Body of pancreas (tissue), 4 donors: ENCODE data around the gene CACNA1C. TPM values are rescaled to one million over a fixed set of nuclear protein-coding genes. Genes with fewer than 3 reads are reported as not detected.

ENCODE experiments used
- ATAC-seq: fragments of 150-250 bp; one replicate; pipeline ENCODE4 v1.9.1; 2016
- DNase-seq, 4 donors: peaks; one replicate each; pipeline ENCODE4 v3.0.0-alpha.2; 2019
- H3K27ac ChIP-seq, 4 donors: fragments of 200-600 bp; sonication (generic); 1 replicate in 3 of 4; 2 replicates in 1 of 4; pipeline versions ENCODE4 v1.5.1 to v1.6.1; 2016 to 2019; ENCODE audit warnings: mild to moderate bottlenecking in 1 of 4, mixed read lengths in 1 of 4, moderate library complexity in 1 of 4
- H3K27me3 ChIP-seq, 2 donors: fragments of 200-600 bp; sonication (generic); one replicate each; pipeline ENCODE4 v1.6.0; 2016; ENCODE audit warnings: mild to moderate bottlenecking in 1 of 2
- H3K36me3 ChIP-seq, 2 donors: fragments of 200-600 bp; sonication (generic); replicated peaks in 1 of 2; 2 replicates each; pipeline ENCODE4 v1.5.1; 2016; ENCODE audit warnings: low read depth in 2 of 2; ENCODE audit not compliant: insufficient read depth in 1 of 2
- H3K4me1 ChIP-seq: fragments of 200-600 bp; sonication (generic); one replicate; pipeline ENCODE4 v1.6.0; 2016
- H3K4me3 ChIP-seq, 2 donors: fragments of 200-600 bp; sonication (generic); 1 replicate in 1 of 2; 2 replicates in 1 of 2; pipeline ENCODE4 v1.5.1; 2016 to 2019
- H3K9me3 ChIP-seq, 3 donors: fragments of 200-600 bp; sonication (generic); 1 replicate in 2 of 3; 2 replicates in 1 of 3; pipeline ENCODE4 v1.5.1; 2016
- POLR2A ChIP-seq, 3 donors: fragments of 450-650 bp; IDR thresholded peaks; one replicate each; pipeline ENCODE4 v1.6.1; 2016; ENCODE audit warnings: antibody characterized with exemption in 3 of 3, mild to moderate bottlenecking in 2 of 3
- WGBS, 2 donors: methylation state at CpG; one replicate each; pipeline ENCODE4 v1.1.5; 2017; 5-methylcytosine and 5-hydroxymethylcytosine counted together
- intact Hi-C: fragments of 100-400 bp; cut with DNase I; formaldehyde crosslinking; loops from one replicate; pipeline ENCODE4 v1.15.1; 2023
- total RNA-seq, 2 donors: library from RNA; depleted of rRNA; stranded (reverse); fragments of >200 nt; gene quantifications; one replicate each; pipeline ENCODE4 v1.1.0, GENCODE V29; 2016
- TF ChIP-seq, protein P1 (sequence below), 7 experiments: fragments of 450-650 bp in 4 of 7; fragments of 200-600 bp in 3 of 7; sonication (generic) in 3 of 7; IDR thresholded peaks; one replicate each; pipeline ENCODE4 v1.5.1; 2016 to 2019; ENCODE audit warnings: antibody characterized with exemption in 7 of 7

The CACNA1C gene
- total RNA-seq, 2 donors from 2014 or later = 2.3 to 4.4 TPM

- 66 to 73% methylated on average over 7 of the region's 7 CpGs for WGBS, 2 donors
- ATAC-seq (no peak), DNase-seq (no peak)
- no peaks in the 10 kb centered on the region for H3K9me3 ChIP-seq
- H3K4me1 ChIP-seq = no peaks in the 10 kb centered on the region
- H3K27ac ChIP-seq = no peak overlapping the region
- TF ChIP-seq, protein P1, sequence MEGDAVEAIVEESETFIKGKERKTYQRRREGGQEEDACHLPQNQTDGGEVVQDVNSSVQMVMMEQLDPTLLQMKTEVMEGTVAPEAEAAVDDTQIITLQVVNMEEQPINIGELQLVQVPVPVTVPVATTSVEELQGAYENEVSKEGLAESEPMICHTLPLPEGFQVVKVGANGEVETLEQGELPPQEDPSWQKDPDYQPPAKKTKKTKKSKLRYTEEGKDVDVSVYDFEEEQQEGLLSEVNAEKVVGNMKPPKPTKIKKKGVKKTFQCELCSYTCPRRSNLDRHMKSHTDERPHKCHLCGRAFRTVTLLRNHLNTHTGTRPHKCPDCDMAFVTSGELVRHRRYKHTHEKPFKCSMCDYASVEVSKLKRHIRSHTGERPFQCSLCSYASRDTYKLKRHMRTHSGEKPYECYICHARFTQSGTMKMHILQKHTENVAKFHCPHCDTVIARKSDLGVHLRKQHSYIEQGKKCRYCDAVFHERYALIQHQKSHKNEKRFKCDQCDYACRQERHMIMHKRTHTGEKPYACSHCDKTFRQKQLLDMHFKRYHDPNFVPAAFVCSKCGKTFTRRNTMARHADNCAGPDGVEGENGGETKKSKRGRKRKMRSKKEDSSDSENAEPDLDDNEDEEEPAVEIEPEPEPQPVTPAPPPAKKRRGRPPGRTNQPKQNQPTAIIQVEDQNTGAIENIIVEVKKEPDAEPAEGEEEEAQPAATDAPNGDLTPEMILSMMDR (IDR thresholded peaks at IDR 0.05) = no peak
- no peak for TF ChIP-seq POLR2A (IDR thresholded peaks at IDR 0.05)
- intact Hi-C loops = no loop called here
- H3K36me3 ChIP-seq = no peaks in the 10 kb centered on the region
- H3K4me3 ChIP-seq = no peak overlapping the region
- H3K27me3 ChIP-seq = no peaks in the 10 kb centered on the region
Observed at GRCh38 chr12:2636741-2637340, 584.1 kb downstream of the CACNA1C start.

- DNase-seq = no peak
- H3K4me1 ChIP-seq = no peaks in the 10 kb centered on the region
- no peak for ATAC-seq
- no peak overlapping the region for H3K4me3 ChIP-seq
- H3K9me3 ChIP-seq = no peaks in the 10 kb centered on the region
- H3K27me3 ChIP-seq = no peaks in the 10 kb centered on the region
- no peak overlapping the region for H3K27ac ChIP-seq
- 79 to 81% methylated on average over 8 of the region's 8 CpGs for WGBS, 2 donors
- no peaks in the 10 kb centered on the region for H3K36me3 ChIP-seq
- intact Hi-C loops = no loop called here
- TF ChIP-seq POLR2A (IDR thresholded peaks at IDR 0.05) = no peak
- TF ChIP-seq, protein P1 (IDR thresholded peaks at IDR 0.05) = no peak
Observed at GRCh38 chr12:2637371-2637770, 584.6 kb downstream of the CACNA1C start.

GRCh38 chr12:2638273-2639019, 585.7 kb downstream of the CACNA1C start:
- no peak overlapping the region for H3K4me3 ChIP-seq
- H3K36me3 ChIP-seq = no peaks in the 10 kb centered on the region
- no peak overlapping the region for H3K27ac ChIP-seq
- H3K4me1 ChIP-seq = no peaks in the 10 kb centered on the region
- intact Hi-C loops = no loop called here
- 81 to 84% methylated on average over 15 of the region's 15 CpGs for WGBS, 2 donors
- DNase-seq (no peak), ATAC-seq (no peak)
- H3K27me3 ChIP-seq = no peaks in the 10 kb centered on the region
- H3K9me3 ChIP-seq = no peaks in the 10 kb centered on the region
- TF ChIP-seq, protein P1 (IDR thresholded peaks at IDR 0.05) = no peak
- TF ChIP-seq POLR2A (IDR thresholded peaks at IDR 0.05) = no peak

DNA sequence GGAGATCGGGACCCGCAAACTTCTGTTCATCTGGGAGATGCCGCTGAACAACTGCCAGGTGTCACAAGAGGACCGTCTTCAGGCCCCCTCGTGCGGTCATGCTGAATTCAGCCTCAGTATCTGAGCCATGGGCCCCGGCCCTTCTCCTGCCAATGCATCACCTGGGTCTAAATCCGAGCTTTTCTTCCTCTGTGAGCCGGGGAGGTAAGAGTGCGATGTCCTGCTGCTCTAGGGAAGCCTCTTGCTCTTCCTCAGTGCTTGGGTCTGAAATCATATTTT, 586.2 kb downstream of the CACNA1C start:
- H3K9me3 ChIP-seq = no peaks in the 10 kb centered on the region
- no peak for ATAC-seq
- no peaks in the 10 kb centered on the region for H3K4me1 ChIP-seq
- H3K36me3 ChIP-seq = no peaks in the 10 kb centered on the region
- intact Hi-C loops = no loop called here
- H3K27me3 ChIP-seq = no peaks in the 10 kb centered on the region
- no peak overlapping the region for H3K4me3 ChIP-seq
- 84 to 89% methylated on average over 10 of the region's 10 CpGs for WGBS, 2 donors
- H3K27ac ChIP-seq = no peak overlapping the region
- DNase-seq = no peak
- no peak for TF ChIP-seq POLR2A (IDR thresholded peaks at IDR 0.05)
- TF ChIP-seq, protein P1 (IDR thresholded peaks at IDR 0.05) = no peak

DNA sequence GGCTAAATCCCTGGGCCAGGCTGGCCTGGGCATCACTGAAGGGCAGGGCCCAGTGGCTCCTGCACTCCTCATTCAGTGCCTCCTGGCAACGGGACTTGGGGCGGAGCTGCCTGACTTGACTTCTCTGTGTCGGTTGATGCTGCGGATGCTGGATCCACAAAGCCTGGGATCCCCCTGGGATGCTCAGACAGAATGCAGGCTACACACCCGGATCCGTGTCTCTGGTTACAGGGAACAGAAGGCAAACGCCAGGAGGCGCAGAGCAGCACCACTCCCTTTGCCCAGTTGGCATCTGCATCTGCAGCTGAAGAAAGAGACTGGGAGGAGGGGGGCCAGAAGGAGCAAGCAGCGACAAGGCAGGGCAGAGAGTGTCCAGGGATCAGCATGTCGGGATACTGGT, 587.5 kb downstream of the CACNA1C start:
- no peak overlapping the region for H3K27ac ChIP-seq
- 60 to 87% methylated on average over 10 of the region's 10 CpGs for WGBS, 2 donors
- H3K27me3 ChIP-seq = no peaks in the 10 kb centered on the region
- H3K4me1 ChIP-seq = no peaks in the 10 kb centered on the region
- TF ChIP-seq, protein P1 (IDR thresholded peaks at IDR 0.05) = no peak
- TF ChIP-seq POLR2A (IDR thresholded peaks at IDR 0.05) = no peak
- intact Hi-C loops = no loop called here
- no peak for ATAC-seq
- DNase-seq = no peak
- H3K9me3 ChIP-seq = no peaks in the 10 kb centered on the region
- H3K4me3 ChIP-seq = no peak overlapping the region
- H3K36me3 ChIP-seq = no peaks in the 10 kb centered on the region
